A204.1 (cell line): ENCODE measurements around the gene GMDS.
"Not testable (repeated sequence)": the region's sequence is repeated elsewhere in the genome, so short reads cannot be mapped to it uniquely, and the experiment has no call there.

Experiments used
- FAIRE-seq: peaks from 2 replicates; lab custom pipeline; 2012; peaks lifted over from hg19 to GRCh38; lab: Jason Lieb, UNC

GMDS gene

DNA sequence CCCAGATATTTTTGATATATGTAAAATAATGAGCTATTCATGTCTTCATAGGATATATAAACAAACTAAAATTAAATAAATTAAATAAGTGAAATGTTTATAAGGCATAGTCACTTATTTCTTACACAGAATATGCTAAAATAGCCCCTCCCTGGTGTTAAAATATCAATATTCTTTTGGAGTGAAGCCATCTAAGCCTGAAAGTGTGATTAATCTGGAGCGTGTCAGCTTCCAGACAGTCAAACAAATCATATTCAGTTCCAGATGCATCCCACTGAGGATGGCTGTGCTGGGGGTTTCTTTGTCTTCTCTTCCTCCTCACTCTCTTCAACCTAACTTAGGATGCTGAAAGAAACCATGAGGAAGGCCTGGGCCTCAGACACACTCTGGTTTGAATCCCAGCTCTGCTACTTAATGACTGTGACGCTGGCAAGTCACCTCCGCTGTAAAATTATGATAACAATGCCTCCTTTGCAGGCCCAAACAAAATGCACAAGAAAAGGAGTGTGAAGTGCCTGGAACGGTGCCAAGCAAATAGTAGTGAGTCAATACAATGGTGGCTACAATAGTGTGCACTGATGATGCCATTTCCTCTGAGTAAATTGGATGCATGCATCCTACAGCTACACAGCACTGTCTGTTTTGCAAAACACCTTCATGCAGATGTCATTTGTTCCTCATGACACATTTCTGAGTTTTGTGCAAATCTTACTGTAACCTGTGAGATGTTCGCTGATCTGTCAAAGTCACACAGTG, 474.3 kb downstream of the GMDS start:
- FAIRE-seq, result no peak

DNA sequence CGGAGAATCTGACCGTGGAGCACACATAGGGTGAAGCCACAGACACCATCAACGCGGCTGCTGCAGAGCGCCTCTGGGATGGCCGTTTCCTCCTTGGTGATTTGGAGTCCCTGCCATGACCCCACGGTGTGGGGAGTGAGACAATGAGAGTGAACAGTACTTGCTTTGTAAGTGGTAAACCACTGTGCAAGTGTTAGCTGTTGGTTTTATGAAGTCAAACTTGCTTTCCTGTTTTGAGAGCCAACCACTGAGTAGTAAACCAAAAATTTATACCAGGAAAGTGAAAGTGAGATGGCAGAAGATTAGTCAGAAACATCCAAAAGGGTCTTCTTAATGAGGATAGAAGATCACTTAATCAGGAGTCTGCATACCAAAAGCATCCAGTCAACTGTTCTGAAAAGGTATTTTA, 475.0 kb downstream of the GMDS start:
- FAIRE-seq, result no peak

DNA sequence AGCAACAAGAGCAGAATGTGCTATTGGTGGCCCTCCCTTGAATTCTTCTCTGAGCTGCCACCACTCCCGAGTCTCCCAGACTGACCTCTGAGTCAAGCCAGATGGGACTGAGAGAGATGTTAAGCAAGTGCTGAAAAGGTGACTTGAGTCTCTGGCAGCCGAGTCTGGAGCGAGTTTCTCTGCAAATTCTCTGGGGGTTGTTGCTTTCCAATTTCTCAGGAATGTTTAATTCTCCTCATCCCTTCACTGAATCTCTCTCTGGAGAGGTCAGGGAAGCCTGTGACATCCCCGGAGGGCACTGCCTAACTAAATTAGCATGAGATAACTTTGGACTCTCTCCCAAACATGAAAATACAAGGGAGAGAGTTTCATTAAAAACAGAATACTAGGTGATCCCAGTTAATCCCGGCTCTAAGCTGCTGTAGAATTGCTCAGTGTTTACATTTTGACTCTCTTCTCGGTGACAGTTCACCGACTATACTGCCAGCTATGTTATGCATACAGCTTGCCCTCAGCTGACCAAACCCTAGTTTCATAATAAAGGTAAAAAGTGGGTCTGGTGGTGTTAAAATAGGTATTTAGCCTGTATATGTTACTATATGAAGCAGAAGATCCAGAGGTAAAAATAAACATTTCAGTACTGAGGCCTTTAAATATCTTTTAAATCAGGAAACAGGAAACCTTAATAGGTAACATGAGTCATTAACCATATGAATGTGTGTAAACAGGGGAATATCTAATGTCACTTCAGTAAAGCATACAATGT, 477.7 kb downstream of the GMDS start:
- no peak for FAIRE-seq

DNA sequence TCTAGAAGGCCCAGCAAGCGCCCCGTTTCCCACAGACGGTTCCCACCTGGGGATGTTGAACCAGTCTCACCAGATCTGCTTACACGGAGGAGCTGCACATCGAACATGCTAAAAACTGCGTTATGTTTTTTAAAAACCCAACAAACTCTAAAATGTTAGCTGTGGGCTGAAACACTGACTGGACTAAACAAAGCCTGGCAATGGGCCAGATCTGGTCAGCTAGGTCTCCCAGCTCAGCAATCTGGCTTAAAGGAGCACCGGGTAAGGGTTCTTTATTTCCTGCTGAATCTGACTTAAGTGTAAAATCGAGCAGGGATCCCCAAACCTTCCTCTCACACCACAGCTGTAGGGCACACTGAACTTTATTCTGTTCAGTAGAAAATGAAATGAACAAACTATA, 478.8 kb downstream of the GMDS start:
- no peak for FAIRE-seq

DNA sequence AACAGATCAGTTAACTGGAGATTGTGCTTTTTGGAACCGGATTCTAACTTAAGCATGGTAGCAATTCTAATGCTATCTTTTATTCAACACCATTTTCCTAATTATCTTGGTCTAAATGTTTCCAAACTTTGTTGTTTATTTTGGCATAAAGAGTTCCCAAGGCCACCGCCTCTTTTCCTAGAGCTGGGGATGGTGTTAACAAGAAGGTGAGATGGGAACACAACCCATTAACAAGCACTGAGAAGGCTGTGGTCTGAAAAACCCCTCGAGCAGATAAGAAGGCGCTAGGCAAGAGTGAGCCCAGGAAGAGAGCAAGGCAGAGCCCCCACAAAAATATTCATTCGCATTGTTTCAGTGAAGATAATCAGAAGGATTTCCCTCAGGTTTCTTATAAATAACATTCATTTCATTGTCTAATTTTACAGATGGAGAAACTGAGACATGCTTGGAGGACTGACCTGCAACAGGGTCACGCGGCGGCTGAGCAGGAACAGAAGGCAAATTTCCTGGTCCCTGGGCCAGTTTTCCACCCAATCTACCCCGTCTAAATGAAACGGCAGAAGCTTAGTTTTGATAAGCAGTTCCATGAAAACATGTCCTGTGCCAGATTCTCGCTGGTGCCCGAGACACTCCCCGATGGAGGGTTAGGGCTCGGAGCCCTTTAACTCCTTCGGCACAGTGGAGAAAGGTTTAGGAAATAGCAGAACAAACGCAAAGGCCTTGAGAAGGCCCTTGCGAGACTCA, 480.1 kb downstream of the GMDS start:
- no peak for FAIRE-seq

DNA sequence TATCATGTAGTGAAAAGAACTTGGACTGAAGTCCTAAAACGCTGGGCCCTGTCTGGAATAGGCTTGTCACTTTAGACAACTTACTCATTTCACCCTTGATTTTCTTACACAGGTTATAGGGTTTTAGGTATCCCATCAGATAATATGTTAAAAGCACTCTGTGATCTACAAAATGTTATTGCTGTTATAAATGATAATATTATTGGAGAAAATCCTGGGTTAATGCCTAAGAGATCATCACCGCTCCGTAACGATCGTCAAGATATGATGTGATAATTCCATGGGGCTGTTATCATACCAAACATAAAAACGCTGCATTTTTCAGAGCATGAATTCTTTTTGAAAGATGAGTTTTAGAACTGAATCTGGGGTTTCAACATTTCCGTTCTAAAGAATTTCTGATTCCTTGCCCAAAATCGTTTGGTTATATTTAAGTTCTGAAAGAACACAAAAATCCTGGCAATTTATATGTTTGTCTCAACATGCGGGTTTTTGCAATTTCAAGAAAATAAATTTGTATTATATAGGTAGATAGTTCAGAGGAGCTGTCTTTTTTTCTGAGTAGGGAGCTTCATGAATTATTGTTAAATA, 480.9 kb downstream of the GMDS start:
- FAIRE-seq, result no peak

DNA sequence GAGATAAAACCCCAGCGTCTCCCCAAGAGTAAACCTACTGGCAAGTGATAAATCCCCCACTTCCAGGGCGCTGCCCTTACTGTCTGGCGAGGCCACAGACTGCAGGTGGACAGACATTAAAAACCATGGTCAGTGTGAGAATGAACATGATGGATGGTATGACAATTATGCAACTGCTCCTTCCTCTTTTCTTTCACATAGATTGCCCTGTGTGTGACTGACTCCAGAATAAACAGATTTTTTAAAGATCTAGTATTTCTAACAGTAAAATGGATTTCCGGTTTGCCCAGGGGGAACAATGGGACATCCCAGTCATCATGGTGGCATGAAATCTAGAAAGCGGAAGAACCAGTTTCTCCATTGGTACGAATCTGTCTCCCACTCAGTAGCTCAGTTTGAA, 482.0 kb downstream of the GMDS start:
- FAIRE-seq, result no peak

DNA sequence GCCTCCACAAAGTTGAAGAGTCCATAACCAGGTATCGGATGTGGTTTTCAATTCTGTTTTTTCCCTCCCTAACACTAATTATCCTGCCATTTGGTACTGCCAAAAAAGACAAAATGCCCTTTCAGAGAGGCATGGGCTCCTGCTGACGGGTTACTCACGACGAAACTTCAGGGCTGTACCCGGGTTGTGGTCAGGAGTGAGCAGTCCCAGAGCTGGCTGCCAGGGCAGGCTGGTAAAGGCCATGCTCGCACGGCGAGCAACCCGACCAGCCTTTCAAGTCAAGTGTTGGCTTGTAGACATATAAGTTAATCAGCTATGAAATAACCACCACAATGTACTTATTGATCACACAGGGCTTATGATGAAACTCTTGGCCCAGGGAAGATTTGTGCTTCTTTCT, 483.2 kb downstream of the GMDS start:
- FAIRE-seq, result no peak

DNA sequence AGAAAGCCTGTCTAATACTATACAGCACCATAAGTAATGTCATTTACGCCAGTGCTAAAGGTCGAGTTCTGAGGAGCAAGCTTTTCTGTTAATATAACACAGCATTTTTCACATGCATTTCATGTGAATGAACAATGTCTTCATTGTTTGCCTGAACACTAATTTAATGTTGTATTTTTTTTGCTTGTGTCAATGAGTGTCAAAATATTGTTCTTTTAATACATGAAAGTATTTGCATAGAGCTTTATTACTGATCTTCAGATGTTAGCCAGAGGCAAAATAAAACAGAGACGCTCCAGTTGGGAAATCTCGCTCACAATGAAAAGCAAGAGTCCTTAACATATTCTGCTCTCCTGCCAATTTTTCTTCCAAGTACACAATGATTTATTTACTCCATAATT, 483.9 kb downstream of the GMDS start:
- no peak for FAIRE-seq

DNA sequence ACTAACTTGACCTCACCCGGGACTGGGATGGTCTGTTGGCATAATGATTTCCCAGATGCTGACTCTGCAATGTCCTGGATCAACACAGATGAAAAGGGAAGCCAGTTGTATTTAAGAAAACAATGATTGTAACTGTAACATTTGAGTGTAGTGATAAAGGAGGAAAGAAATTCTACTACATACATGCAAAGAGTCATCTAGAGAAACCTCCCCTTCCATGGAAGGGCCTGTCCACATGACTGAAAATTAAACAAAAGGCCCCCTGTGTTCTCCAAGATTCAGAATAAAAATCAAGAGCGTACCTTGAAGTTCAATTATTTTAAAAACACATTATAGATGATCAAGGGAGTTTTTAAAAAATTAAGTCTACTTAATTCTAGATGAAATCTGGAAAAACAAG, 484.5 kb downstream of the GMDS start:
- FAIRE-seq, result peak; percentile 34

DNA sequence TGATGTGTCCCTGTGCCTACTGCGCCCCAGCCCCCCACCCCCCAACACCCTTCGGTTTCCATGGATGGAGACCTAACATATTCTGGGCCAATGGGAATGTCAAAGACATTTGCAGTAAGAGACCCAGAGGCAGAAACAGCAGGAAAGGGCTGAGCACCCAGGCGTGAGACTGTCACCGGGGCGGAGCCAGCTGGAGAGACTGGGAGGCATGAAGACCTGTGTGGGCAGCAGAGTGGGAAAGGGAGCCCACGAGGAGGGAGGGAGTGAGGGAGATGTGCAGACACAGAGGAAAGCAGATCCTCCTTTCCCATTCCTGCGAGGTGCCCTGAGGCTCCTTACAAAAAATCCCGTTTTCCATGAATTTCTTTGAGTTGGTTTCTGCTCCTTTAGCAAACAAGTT, 485.5 kb downstream of the GMDS start:
- no peak for FAIRE-seq

DNA sequence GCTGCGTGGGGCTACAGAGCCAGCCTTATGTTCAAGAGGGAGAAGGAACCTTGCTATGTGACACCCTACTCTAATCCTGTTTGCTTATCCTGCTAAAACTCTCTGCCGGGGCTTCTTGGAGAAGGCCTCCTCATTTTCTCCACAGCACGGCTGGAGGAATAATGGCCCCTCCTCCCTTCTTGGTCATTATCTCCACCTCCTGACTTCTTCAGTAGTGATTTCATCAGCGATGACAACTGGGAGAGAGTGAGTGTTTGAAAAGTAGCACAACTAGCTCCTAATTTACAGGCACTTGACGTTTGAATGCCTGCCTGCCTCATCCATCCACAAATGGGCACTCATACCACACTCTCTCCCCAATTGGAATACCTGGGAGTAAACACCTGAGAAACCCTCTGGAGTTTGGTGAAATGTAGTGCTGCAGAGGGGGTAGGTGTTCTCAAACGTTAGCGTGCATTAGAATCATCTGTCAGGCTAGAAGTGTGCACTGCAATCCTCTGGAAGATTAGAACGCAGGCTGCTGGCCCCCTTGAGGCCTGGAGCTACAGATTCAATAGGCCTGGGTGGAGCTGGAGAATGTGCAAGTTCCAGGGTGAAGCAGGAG, 487.2 kb downstream of the GMDS start:
- no peak for FAIRE-seq

DNA sequence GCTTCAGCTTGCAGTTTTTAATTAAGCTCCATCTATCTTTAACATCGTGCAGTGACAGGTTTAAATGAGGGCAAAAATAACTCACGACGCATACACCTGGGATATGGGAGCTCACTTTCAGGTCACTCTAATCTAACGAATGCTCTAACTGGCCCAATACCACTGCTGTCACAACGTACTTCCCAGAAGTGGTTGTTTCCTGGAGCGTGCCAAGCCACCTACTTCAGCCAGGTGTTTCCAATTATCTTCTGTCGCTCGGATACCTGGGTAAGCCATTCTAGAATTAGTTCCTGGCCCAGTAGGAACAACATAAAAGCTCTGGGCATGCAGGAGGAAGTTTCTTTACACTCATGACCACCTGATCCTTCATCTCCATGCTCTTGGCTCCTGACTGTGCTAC, 488.3 kb downstream of the GMDS start:
- FAIRE-seq, result no peak

DNA sequence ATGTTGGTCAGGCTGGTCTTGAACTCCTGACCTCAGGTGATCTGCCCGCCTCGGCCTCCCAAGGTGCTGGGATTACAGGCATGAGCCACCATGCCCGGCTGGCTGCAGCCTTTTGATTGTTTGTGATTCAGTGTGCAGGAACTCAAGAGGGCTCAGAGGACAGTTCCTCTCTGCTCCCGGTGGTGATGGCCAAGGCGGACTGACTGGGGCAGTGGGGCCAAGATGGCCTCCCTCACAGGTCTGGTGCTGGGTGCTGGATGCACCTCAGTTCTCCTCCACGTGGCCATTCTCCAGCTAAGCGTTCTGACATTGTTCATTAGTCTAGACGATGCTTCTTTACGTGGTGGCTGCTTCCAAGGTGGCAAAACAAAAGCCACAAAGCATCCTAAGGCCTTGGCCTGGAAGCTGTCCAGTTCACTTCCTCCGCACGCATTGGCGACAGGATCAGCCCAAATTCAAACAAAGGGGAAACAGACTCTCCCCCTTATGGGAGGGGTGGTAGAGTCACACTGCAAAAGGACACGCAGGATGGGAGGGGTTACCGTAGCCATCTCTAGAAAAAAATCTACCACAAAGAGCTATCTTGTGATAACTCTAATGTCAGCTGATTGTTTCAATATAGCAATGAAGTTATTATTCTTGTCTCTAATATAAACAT, 488.8 kb downstream of the GMDS start:
- no peak for FAIRE-seq

DNA sequence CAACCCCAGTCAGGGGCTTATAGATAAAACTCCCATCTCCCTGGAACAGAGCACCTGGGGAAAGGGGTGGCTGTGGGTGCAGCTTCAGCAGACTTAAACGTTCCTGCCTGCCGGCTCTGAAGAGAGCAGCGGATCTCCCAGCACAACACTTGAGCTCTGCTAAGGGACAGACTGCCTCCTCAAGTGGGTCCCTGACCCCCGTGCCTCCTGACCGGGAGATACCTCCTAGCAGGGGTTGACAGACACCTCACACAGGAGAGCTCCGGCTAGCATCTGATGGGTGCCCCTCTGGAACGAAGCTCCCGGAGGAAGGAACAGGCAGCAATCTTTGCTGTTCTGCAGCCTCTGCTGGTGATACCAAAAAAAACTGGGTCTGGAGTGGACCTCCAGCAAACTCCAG, 494.3 kb downstream of the GMDS start:
- FAIRE-seq, result not testable (repeated sequence)

DNA sequence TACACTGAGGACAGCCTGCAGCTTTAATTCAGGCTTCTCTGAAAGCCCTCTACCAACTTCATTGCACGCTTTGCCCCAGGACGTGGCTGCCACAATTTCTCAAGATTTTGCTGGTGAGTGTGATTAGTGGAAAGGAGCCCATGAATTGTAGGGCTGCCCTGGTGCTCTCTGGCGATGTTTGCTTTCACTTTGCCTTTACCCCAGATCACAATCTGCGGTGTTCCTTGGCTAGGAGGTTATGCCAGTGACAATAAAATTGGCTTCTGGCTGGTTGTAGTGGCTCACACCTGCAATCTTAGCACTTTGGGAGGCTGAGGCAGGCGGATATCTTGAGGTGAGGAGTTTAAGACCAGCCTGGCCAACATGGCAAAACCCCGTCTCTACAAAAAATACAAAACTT, 496.4 kb downstream of the GMDS start:
- FAIRE-seq, result no peak

DNA sequence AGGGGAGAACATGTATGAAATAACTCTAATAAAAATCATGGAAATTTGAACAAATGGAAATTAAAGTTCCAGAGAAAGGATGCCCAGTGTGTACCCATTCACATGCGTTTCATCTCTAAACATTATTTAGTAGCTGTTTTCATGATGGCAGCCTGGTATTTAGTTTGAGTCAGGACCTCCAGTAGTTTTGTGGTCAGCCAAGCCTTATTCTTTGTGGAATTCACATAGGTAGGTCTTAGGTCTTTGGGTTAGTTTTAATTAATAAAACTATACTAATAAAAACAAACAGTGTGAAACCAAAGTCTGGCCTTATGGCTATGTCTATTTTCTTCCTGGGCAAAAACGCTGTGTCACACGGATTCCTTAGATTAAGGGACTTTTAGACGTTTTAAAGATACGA, 497.9 kb downstream of the GMDS start:
- FAIRE-seq, result no peak

DNA sequence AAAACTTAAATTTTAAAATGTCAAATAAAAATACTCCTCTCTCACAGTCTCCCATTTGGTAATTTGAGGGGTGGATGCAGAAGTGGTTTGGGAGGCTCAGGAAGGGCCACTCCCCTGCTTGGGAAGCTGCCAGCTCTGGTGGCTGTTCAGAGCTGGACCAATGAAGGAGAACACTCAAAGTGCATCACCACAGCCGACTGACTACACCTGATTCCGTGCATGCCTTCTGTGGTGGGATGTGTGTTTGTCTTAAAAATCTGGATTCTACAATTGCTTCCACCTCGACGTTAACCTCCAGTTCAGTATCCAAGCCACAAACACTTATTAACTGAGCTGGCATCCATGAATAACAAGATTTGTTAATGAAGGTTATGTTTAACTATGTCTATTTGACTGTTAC, 498.4 kb downstream of the GMDS start:
- FAIRE-seq, result no peak

DNA sequence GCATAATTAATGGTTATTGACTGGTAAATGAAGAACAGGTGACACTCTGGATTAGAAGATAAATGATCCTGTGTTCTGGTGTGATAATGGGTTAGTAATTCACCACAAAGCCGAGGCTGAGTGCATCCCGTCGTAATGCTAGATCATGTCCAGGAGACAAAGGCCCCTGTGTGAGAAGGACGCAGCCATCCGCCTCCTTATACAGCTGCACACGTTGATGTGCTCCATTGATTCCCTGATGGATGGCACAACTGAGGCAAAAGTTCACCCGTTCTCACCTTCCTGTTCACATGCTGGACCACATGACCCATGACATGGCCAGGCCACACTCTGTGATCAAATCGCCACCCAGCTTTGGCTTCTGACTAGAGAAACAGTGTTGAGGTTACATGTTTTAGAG, 499.6 kb downstream of the GMDS start:
- FAIRE-seq, result no peak

DNA sequence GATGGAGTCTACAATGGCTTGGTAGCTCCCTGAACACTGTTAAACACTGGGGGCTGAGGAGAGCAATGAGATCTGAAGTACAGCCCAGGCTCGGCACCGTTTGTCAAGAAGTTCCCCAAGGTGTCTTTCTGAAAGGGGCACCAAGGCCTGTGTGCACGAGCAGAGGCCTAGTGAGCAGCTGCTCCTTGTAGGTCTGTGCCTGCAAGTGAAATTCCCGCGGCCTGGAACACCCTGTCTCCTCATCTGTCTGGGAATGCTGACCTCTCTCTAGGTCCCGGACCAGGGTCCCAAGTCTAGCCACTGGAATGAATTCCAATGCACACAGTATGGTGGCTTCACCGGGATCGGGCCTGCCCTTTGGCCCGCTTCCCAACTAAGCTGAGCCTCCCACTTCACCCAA, 500.9 kb downstream of the GMDS start:
- no peak for FAIRE-seq

DNA sequence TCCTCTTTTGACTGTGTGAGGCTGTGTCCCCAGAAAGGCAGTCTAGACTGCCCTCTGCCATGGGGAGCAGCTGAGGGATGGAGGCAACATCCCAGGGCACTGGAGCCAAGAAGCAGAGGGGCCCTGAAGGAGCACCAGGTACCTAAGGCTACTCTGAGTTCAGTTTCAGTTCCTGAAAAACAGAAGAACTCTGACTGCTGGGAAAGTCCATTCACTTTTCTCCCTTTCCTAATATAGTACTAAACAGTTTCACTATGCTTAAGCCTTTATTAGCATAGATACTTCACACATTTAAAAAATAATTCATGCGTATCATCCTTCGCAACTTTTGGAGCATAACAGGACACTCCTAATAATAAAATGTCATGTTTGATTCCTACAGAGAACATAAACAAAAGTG, 505.7 kb downstream of the GMDS start:
- FAIRE-seq, result no peak

DNA sequence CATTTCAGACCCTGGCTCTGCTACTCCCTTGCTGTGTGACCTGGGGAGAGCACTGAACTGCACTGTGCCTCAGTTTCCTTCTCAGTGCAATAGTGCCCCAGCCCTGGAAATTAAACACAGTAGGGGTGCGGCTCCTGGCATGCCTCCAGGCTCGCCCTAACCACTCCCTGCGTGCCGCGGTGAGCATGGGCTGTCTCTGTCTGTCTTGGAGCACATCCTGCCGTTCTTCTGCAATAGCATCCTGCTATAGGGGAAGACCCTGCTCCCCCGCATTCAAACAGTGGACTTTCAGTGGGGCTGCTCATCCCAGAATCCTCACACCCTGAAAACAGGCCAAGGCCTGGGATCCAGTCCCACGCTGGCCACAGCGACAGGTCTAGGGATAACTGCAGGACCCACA, 506.2 kb downstream of the GMDS start:
- no peak for FAIRE-seq
